Measurements from ENCODE around the gene KANTR.
"Not testable (repeated sequence)": the region's sequence is repeated elsewhere in the genome, so short reads cannot be mapped to it uniquely, and the experiment has no call there.

The KANTR gene

DNA sequence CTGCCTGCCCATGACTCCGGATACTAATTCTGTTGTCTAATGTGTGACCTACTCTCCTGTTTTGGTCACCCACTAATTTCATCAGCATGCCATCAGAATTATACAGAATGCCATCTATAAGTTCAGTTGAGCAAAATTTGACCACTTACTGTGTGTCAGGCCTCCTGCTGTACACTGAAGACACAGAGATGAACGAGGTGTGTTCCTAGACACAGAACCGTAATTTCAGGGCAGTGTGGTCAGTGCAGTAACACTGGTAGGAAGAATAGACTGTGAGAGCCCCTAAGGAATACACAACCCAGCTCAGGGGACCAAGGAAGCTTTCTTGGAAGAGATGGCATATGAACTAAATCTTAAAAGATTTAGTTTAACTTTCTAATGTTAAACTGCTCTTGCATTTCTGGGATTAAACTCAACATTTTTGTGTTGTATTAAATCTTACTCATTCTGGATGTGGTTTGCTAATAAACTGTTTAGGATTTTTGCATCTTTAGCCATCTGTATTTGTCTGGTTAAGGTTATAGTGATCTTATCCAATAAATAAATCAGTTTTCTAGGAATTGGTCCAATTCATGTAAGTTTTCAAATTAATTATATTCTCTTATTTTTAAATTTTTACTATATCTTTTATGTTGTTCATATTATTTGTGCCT, 34.3 kb downstream of the KANTR start:
- DNase-seq (ENCODE audit: low read depth in 2 of 2), result no peak

DNA sequence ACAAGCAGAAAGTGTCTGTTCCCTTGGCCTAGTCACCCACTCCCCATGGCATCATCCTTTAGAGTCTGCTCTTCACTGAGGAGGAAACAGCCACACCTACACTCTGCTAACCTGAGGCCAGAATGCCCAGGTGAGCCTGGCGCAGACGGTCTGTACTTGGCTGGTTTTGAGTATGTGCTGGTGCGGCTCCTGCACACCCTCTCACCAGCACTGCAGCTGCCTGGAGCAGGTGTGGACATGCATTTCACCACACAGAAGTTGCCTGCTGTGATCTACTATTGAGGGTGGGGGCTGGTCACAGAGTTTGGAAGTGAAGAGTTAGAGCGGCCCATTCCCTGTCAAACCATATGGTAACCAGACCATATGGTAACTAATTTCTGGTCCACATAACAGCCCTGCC, 39.5 kb downstream of the KANTR start:
- no peak for DNase-seq (ENCODE audit: low read depth in 2 of 2)

DNA sequence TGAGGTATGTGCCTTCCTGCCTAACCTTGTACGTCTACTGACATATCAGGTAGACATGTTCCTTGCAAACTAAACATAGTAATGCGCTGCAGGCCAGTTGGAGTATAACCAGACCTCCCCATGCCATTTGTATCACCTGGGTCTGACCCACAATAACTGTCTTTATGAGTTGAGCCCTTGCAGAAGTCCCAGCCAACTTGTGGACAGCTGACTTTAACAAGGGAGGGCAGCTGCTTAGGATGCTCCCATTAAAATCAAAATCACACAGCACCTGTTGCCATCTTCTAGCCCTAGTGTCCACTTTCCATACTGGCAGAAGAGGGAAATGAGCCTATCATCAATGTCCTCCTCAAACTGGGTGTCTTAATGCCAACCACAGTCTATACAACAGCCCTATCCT, 41.6 kb downstream of the KANTR start:
- no peak for DNase-seq (ENCODE audit: low read depth in 2 of 2)

DNA sequence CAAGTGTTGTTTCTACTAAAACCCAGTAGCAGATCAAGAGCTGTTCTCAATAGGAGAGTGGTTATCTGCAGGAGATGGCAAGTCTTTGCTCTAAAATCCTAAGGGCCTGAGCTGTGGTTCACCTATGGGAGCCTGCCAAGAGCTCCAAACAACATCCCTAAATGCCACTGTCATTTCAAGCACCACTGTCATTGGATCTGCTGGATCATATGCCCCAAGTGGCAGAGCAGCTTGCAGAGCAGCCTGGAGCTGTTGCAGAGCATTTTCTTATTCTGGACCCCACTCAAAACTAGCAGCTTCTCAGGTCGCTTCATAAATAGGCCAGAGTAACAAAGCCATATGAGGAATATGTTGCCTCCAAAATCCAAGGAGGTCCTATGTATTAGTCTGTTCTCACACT, 59.6 kb downstream of the KANTR start:
- DNase-seq (ENCODE audit: low read depth in 2 of 2), result no peak

DNA sequence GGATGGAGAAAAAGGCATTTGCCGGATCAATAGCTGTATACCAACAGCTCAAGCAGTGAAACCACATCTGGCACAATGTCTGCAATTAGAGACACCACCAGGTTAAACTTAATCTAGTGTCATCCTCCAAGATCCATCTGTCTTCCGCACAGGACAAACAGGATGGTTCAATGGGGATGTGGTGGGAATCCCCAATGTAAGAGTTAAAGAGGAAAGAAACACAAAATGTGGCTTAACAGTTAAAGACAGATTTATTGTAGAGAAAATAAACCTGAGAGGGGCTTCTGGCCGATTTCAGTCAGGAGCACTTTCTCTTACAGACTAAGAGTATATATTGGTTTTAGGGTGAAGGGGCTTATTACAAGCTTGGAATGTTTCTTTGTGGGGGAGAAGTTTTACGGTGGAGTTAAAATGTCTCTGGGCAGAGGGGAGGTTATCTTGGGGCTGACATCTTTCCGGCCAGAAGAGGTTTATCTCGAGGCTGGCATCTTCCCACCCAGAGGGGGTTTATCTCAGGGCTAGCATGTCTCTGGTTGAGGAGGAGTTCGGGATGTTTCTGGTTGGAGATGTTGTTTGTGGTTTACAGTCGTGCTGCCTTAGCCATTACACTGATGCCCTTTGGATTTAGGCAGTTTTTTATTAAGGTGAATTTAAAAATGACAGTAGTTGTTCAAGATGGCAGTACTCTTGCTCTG, 61.7 kb downstream of the KANTR start:
- no peak for DNase-seq (ENCODE audit: low read depth in 2 of 2)

DNA sequence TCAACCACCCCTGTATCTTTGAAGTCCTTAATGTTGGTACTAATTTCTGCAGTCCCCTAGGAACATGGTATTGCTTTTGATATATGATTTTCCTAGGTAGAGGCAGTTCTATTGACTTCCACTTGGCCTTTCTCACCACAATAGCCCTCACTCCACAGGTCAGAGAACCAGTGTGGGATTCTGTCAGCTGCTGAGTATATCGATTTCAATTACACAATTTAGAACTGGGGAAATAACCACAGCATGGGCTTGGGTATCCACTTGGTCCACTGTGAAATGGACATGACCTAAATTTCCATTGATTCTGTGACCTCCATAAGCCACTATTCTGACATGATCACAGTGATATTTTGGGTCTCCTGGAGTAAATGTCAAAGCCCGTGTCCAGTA, 62.3 kb downstream of the KANTR start:
- DNase-seq (ENCODE audit: low read depth in 2 of 2), result no peak

DNA sequence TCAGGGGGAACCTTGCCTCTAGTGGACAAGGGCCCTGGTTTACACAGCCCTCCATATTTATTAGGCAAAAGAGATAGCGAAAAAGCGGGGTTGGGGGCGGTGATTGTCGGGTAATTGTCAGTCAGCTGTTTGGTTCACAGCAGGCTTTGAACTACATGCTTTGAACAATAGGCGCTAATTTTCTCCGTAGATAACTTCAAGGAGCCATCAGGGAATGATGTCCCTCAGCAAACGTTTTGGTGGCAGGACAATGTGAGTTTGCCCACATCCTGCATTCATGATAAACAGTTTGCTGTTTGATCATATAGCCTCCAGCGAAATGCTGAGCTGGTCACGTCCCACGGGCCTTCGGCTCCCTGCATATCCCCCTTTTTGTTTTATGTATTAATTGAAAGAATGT, 65.2 kb downstream of the KANTR start:
- DNase-seq (ENCODE audit: low read depth in 2 of 2), result no peak

DNA sequence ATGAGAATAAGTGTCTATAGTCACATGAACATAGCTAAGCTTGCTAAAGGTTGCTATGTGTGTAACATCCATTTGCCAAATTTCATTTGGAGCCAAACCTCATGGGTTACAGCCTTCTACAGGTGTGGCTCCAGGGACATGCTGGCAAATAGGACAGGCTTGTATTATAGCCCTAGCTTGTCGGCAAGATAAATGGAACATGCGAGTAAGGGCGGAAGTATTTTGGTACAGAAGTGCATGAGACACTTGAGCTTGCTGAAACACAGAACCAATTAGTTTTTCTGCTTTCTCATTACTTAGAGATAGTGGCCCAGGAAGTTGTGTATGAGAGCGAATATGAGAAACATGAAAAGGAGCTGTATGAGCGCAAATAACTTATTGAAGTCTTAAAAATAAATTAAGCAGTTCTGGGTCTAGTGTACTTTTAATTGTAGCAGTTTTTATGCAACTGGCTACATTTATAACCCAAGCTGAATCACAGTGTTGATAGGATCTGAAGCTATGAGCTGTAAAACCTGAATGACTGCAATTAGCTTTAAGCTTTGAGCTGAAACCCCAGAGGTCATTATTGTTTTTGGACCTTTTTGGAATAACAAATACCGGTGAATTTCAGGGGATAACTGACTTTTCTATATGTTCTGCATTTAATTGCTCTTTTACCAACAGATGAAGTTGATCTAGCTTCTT, 66.5 kb downstream of the KANTR start:
- DNase-seq (ENCODE audit: low read depth in 2 of 2), result no peak

DNA sequence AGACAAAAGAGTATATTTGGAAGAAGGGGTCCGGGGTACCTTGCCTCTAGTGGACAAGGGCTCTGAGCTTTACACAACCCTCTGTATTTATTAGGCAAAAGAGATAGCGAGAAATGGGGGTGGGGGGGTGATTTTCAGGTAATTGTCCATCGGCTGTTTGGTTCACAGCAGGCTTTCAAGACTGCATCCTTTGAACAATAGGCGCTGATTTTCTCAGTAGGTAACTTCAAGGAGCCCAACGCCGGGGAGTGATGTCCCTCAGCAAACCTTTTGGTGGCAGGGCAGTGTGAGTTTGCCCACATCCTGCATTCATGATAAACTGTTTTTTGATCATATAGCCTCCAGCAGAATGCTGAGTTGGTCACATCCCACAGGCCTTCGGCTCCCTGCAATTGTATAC, 69.5 kb downstream of the KANTR start:
- no peak for DNase-seq (ENCODE audit: low read depth in 2 of 2)

DNA sequence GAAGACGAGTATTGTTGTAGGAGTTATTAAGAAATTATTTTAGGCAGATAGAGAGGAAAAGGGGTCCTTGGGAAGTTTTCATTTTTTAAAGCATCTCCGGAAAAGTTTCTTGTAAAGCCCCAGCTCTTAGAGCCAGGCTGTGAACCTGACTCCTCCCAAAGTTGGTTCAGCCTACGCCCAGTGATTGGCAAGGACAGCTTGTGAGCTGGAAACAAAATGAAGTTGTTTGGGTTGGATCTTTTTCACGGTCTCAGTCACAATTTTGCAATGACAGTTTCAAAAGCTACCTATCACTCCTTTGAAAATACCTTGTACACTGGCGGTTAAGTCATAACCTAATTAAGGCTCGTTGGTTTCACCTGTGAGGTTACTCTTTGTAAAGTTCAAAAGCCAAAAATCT, 70.6 kb downstream of the KANTR start:
- not testable (repeated sequence) for DNase-seq (ENCODE audit: low read depth in 2 of 2)

DNA sequence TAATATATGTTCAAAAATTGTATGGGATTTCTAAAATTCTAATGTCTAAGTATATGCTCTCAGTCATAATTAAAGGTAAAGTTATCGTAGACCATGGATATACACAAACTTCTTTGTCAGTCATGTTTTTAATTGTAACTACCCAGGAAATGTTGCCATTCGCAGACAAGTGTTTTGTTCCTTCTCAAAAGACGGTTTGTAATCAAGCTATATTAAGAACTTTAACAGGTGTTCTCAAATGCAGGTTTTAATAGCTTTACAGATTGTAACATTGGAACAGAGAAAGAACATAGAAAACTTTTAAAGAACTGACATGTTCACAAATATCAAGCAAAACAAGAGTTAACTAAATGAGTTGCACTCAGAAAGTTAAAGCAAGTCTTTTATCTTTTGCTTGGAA, 72.2 kb downstream of the KANTR start:
- no peak for DNase-seq (ENCODE audit: low read depth in 2 of 2)

DNA sequence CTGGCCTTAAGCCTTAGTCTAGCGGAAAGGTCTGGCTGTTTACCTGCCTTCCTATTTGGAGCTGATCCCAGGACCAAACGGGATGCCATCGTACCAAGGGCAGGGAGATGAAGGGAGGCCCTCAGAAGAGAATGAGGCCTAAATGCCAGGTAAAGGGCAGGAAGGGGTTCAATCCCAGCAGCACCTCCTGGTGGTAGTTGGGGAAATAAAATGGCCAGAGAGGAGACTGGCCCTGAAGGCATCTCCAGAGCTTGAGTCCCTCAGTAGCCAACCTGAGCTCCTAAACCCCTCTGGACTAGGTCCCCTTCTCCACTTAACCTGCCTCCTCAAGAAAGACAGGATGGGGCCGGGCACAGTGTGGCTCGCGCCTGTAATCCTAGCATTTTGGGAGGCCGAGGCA, 77.4 kb downstream of the KANTR start:
- DNase-seq (ENCODE audit: low read depth in 2 of 2), result no peak
